HG03066 (cell line): Measurements from ENCODE around the gene CDK5RAP2.

ENCODE experiments used
- ATAC-seq: cut with Tn5 transposase; IDR thresholded peaks from one replicate; pipeline ENCODE4 v1.9.1; 2021; ENCODE audit warnings: low read depth; ENCODE audit not compliant: unreplicated experiment

CDK5RAP2 gene

DNA sequence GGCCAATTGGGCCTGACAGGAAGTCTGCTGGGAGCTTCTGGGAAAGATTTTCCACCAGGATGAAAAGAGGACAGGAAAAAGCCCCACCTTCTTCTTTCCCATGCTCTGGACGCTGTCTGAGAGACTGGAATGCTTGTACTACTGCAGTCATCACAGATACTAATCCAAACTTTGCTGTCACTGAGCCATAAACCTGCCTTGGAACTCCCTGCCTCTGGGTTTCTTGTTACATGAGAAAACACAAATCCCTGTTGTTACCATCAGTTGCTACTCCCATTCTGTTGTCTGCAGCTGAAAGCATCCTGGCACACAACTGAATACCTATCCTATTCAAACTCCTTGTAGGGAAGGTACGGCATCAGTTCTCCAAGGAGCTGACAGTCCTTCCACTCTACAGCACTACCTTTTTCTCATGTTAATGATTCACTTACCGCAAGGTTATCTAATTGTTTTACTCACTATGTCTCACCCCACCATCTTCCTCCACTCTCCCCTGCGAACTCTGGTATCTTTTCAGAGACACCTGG lies 167.5 kb downstream of the CDK5RAP2 start:
- ATAC-seq: no peak

DNA sequence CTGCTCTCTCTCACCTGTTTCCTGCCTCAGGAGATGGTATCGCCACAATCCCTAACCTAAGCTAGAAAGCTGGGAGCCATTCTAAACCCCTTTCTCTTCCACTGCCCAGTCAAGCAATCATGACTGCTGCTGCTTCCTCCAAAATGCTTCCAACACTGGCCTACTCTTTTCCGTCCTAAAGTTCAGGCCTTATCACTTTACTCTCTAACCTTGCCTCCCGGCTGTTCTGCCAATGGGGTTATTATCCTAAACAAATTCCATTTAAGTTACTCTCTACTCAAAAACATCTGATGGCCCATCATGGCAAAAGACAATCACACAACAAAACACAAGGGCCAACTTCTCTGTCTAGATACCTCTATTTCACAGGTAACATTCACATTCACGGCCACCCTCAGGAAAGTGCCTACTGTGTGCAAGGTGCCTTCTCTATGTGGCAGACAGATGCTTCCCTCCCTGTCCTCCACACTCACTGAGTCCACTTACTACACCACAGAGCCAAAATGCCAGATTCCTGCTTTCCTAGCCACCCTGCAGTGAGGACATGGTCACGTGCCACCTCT lies 168.0 kb downstream of the CDK5RAP2 start:
- ATAC-seq: no peak

DNA sequence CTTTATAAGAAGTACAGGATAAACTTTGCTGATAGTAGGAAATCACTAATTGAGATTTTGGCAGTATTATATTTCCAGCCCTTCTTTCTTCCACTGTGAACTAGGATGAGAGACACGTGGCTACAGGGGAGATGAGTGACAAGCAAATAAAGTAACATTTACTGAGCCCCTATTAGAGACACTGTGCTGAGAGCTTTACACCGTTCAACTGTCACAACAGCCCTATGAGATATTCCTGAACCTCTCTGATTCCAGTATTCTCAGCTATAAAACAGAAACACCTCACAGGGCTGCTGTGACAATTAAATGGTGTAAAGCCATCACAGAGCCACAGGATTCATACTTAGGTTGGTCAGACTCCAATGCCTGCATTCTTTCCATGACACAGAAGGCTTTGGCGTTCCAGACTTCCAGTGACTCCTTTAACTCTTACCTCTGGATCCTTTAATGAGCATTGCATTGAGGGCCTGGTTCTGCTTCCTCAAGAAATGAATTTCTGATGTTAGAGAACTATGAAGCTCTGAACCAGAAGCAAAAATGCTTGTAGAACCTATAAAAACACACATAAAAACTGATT lies 169.0 kb downstream of the CDK5RAP2 start:
- no peak for ATAC-seq

DNA sequence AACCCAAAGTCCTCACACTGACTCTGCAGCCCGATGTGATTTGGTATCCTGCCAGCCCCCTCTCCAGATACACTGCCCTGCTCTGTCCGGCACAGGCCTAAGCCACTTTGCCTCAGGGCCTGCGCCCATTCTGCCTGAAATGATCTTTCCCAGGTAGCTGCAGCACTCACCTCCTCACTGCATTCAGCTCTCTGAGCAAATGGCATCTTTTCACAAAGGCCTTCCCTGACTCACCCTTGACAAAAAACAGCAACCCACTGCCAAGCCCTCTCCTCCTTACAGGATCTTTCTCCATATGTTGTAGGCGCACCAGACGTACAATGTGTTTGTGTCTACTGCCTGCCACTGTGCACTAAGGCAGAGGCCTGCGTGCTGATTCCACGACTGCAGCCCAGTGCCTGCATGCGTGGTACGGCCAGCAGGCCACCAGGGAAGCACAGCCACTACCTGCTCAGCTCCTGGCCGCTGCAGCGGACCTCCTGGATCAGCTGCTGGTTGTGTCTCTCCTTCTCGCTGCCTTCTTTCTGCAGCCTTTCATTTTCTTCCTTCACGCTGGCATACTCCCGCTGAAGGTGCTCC lies 171.2 kb downstream of the CDK5RAP2 start:
- no peak for ATAC-seq

DNA sequence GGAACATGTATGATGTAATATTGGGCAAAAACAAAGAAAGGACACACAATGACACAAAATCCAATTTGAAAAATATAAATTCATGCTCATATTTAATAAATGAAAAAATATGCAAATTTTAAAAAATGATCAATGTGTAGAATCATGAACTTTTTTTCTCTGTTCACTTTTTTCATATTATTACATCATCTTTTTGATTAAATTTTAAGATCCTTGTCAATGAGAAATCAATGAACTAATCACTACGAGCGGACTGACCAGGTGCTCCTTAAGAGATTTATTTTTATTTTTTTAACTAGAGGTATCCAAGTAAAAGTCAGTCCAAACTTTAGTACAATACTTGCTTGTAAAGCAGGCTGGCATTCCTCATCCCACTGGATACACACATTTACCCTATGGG lies 174.1 kb downstream of the CDK5RAP2 start:
- ATAC-seq: no peak

DNA sequence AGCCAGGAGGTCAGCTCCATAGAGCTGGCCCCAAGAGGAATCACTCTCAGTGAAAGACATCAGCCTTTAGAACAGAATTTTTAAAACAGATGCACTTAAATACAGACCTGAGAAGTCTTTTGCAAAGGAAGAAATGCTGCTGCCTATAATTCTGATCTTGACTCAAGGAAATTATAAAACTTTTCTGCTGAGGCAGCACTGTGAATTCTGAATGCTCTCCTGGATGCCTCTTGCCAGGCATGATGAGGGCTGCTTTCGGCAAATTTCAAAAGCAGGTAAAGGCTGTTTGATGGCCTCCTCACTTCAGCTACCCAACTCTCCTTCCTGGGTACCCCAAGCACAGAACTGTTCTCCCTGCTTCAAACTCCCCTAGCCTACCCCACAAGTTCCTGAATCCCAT lies 174.8 kb downstream of the CDK5RAP2 start:
- ATAC-seq: no peak

DNA sequence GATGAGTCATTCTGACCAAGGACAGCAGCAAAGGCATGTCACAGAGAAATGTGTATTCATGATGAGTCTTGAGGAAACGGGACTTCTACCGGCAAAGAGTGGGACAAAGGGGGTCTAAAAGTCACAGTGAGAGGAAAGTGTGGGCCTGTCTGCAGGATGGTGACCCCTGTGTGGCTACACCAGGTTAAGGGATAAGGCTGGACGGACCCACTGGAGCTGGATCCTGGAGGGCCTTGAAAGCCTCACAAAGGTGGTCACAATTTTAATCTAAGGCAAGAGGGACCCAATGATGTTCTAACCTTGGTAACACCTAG lies 176.5 kb downstream of the CDK5RAP2 start:
- ATAC-seq: no peak

DNA sequence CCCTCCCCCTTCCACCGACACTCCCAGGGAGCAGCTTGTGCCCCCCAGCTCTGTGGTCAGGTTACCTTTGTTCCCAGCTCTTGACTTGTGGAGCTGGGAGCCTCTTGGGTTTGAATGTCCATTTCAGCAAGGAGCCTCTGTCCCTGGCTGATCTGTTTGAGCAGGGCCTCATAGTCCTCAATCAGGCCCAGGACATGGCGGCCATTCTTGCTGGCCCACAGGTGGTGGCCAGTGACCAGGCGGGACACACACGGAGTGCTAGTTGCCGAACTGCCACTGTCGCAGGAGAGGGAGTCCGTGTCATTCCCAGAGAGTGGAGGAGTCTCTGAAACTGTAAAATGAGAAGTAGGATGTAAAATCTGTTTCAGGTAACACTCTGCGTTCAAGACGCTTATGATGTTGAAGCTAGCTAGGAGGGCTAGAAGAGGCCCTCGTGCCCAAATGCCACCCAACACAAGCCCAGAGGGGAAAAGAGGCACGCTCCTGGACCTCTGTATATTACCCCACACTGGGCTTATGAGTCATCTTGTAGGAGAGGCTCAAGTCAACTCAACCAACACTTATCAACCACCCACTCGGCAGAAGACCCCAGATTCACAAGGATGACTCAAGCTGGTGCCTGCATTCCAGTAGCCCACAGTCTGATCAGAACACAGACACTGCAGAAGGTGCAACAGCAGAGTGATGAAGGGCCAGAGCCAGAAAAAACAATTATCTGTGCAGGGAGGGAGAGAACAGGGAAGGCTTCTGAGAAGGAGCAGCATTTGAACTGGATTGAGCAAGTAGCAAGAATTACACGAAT lies 177.0 kb downstream of the CDK5RAP2 start:
- ATAC-seq: no peak

DNA sequence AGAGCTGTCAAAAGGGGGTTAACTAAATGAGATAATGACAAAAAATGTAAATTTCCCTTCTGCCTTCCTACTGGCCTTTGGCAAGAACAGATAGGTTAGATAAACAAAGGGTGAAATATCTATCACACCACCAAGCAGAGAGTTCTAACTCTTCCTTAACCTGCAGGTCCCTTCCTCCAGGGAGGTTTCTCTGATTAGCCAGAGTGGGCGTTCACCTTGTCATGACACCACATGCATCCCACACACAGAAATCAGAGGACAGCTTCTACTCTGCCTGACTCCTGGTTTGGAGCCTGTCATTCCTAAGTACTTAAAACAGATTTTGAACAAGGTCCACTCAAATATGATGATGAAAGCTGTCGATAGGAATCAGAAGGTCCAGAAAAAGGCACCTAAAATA lies 180.0 kb downstream of the CDK5RAP2 start:
- no peak for ATAC-seq

DNA sequence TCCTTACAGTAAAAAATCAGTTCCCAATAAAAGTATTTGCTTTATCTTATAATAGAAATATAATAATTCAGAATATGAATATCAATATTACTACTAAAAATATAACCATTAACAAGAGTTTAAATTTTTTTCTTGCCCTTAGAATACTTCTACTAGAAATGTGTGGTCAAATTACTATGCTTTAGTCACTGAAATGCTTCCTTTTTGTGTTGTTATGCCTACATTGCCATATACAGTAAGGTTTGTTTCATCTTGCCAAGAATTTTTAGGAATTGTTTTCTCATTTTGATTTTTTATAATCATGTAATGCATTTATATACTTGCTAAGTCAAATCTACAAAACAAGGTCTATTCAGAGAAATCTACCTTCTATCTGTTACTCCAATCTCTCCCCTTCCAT lies 181.7 kb downstream of the CDK5RAP2 start:
- ATAC-seq: no peak

DNA sequence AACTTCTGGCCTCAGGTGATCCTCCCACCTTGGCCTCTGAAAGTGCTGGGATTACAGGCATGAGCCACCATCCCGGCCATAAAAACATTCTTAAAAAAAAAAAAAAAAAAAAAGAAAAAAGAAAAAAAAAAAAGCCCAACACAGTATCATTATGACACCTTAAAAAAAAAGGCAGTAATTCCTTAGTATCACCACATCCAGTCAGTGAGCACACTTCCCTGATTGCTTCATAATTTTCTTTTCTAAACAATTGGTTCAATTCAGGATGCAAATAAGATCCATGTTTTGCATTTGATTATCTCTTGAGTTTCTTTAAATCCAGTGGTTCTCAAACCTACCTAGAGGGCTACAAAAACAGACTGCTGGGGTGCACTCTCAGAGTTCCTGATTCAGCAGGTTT lies 182.5 kb downstream of the CDK5RAP2 start:
- no peak for ATAC-seq

DNA sequence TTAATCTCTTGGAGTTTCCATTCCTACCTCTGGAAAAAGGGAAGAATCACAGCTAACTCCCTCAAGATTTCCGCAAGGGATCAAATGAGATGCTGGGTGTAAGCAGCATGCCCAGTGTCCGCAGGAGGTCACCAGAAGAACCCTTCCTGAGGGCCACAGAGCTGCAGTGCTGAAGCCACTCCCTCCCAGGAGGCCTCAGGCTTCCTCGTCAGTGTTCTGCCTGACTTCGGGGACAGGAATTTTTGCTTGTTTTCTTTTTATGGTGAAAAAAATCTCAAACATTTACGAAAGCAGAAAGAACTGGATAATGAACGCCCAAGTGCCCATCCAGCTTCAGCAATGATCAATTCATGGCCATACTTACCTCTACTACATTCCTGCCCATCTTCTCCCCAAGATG lies 183.0 kb downstream of the CDK5RAP2 start:
- ATAC-seq: no peak

DNA sequence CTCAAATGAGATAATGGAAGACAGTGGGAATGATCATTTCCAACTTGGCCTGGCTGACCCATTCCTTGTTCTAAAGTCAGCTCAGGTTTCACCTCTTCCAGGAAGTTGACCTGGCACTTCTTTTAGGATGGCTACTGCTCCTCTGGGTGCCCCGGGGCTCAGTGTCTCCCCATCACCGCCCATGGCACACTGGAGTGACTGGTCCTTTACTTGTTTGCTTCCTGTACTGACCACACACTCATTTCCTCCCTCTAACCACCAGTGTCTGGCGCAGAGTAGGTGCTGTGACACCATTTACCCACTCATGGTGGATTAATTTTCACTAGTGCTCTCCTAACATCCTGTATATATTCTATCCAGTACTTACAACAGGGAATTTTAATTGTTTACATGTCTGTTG lies 183.5 kb downstream of the CDK5RAP2 start:
- no peak for ATAC-seq

DNA sequence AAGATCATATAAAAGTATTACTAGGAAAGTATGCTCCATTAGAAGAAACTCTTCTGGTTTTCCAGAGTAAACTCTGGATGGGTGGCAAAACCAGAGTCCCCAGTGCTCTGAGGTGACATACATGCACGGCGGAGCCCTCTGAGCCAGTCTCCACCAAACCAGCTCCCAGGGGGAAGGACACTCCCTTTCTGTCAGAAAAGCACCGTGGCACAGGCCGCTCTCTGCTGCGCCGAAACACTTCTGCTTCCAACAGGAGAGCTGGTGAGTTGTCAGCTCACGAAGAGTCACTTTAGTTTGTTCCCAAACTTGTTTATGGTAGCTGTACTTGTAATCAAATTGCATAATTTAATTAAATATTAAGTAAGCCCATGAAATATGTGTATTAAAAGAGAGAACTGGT lies 184.6 kb downstream of the CDK5RAP2 start:
- ATAC-seq: no peak

DNA sequence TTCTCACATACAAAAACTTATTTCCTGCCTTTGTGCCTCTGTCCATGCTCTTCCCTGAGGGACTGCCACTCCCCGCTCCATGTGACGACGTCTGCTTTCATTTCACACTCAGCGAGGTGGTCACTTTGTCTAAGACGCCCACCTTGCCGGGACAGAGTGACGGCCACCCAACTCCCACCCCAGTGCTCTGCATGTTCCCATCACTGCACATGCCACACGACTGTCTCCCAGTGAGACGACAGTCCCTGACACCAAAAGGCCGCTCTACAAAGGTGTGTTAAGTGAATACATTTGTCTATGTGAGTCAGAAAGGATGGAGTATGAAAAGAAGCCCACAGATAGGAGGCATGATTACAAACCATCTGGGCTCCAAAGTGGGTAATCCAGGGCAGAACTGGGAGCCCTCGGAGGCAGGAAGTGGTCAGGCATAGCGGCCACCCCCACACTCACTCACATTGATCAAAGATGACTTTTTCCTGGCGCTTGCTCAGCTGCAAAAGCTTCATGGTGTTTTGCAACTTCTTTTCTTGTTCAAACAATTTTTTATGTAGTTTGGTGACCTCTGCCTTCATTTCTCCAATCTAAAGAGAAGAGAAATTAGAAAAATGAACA lies 185.8 kb downstream of the CDK5RAP2 start:
- ATAC-seq: no peak

DNA sequence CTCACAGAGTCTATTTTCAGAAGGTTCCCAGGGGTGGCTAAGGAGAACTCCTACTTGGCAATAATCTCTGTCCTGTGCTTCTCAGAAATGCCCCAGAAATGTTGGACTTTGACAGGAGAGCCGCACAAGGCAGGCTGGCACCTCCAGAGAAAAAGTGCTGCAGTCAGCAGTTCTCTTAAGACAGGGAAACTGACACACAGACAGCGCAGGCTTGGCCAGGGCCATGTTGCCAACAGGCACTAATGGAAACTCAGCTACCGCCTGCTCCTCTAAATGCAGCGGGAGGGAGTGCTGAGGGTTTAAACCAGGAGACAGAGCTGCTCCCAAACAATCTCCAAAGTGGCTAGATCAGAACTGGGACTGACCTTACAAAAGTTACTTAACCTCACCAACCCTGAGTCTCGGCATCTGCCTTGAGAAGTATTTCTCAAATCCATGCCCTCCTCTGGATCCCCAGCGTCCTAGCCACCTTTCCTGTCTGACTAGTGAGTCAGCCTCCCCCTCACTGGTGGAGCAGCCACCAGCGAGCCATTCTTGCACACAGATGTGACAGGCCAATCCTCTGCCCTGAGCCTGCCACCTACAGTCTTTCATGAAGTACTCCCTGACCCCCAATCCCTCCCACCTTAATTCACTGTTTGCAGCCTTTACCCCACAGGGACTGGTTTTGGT lies 186.4 kb downstream of the CDK5RAP2 start:
- no peak for ATAC-seq

DNA sequence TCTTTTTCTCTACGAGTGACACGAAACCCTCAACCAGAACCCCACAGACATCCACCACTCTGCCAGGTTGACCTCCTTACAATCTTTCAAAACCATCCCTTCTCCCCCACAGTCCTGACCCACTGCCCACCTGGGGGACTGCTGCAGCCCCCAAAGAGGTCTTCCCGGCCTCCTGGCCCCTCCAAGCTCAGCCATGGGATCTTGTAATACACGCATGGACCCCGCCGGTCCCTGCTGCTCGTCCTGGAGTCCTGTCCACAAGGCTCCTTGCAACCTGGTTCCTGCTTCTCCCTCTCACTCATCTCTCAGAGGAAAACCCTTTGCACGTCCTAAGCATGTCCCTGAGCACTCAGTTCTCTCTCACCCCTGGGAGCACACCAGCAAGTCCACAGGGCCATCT lies 187.3 kb downstream of the CDK5RAP2 start:
- ATAC-seq: no peak

DNA sequence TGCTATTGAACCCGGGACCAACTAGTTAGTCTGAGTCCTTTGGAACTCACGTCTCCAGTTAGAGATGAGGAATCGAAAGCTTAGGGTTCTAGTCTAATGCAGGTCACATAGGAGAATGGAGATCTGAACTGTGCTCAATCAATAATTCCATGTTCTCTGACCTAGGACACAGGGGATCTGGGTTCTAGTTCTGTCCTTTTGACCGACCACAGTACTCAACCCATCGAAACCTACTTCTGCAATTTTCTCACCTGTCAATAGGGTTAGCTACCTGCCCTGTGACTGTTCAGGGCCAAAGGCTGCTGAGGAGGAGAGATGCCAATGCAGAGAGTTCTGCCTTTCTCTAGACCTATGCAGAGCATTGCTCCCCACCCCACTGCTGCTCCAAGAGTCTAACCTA lies 187.7 kb downstream of the CDK5RAP2 start:
- ATAC-seq: no peak

DNA sequence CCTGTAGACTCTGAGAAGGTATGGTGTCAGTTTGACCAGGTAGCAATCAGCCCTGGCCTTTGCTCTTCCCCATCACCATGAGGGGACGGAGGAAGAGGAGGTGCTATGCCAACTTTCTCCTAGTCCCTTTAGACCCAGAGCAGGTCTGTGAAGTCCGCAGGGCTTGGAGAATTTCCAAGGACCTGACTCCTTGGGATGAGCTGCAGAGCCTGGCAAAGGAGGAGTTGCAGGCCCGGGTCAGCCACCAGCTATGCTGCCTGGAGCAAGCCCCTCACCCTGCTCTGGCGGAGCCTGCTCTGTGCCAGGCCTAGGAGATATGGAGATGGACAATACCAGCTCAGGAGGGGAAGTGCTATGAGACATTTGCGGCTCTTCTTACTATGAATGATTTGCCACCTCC lies 188.3 kb downstream of the CDK5RAP2 start:
- ATAC-seq: no peak

DNA sequence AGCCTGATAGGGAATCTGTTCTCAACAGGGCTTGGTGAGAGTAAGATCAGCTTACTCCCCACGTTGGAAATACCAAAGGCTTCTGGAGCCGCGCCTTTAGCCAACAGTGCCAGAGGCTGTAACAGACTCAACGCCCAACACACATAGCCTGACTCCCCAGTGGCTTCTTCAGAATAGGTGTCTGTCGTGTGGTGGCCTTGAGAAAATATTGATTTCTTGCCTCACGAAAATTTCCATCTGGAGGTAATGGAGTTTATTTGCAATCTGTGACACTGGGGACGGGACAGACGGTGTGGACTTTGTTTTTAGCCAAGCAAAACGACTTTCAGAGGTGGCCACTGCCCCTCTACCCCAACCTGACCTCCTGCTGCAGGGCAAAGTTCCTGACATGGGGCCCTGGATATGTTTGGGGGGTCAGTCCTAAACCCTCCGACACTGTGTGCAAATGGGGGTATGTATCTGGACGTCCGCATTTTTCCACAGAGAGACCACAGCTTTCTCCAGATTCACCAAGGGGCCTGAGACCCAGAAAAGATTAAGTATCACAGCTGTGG lies 189.3 kb downstream of the CDK5RAP2 start:
- ATAC-seq: no peak
